ENCODE data around the gene NMUR2. TPM values are rescaled to one million over a fixed set of nuclear protein-coding genes. Genes with fewer than 3 reads are reported as not detected.

NMUR2 gene
- total and polyA plus RNA-seq, 2 experiments from 2014 or later, result not detected

DNA sequence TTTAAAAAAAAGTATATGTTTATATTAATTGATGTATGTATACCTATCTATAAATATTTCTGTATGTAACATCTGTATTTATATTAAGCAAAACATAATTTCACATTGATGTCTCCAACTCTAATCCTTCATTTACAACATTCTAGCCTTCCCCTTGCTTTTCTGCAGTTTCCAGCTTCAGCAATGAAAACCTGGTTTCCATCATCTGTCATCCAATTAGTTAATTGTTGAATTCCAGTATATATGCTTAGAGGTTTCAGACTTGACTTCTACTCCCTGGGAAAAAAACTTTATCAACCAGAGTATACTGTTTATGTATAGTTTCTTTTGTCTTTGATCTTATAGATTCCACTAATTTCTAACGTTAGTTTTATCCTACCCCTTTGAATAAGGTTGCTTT lies 38.4 kb downstream of the NMUR2 start (continued):
- TF ChIP-seq, protein P1, sequence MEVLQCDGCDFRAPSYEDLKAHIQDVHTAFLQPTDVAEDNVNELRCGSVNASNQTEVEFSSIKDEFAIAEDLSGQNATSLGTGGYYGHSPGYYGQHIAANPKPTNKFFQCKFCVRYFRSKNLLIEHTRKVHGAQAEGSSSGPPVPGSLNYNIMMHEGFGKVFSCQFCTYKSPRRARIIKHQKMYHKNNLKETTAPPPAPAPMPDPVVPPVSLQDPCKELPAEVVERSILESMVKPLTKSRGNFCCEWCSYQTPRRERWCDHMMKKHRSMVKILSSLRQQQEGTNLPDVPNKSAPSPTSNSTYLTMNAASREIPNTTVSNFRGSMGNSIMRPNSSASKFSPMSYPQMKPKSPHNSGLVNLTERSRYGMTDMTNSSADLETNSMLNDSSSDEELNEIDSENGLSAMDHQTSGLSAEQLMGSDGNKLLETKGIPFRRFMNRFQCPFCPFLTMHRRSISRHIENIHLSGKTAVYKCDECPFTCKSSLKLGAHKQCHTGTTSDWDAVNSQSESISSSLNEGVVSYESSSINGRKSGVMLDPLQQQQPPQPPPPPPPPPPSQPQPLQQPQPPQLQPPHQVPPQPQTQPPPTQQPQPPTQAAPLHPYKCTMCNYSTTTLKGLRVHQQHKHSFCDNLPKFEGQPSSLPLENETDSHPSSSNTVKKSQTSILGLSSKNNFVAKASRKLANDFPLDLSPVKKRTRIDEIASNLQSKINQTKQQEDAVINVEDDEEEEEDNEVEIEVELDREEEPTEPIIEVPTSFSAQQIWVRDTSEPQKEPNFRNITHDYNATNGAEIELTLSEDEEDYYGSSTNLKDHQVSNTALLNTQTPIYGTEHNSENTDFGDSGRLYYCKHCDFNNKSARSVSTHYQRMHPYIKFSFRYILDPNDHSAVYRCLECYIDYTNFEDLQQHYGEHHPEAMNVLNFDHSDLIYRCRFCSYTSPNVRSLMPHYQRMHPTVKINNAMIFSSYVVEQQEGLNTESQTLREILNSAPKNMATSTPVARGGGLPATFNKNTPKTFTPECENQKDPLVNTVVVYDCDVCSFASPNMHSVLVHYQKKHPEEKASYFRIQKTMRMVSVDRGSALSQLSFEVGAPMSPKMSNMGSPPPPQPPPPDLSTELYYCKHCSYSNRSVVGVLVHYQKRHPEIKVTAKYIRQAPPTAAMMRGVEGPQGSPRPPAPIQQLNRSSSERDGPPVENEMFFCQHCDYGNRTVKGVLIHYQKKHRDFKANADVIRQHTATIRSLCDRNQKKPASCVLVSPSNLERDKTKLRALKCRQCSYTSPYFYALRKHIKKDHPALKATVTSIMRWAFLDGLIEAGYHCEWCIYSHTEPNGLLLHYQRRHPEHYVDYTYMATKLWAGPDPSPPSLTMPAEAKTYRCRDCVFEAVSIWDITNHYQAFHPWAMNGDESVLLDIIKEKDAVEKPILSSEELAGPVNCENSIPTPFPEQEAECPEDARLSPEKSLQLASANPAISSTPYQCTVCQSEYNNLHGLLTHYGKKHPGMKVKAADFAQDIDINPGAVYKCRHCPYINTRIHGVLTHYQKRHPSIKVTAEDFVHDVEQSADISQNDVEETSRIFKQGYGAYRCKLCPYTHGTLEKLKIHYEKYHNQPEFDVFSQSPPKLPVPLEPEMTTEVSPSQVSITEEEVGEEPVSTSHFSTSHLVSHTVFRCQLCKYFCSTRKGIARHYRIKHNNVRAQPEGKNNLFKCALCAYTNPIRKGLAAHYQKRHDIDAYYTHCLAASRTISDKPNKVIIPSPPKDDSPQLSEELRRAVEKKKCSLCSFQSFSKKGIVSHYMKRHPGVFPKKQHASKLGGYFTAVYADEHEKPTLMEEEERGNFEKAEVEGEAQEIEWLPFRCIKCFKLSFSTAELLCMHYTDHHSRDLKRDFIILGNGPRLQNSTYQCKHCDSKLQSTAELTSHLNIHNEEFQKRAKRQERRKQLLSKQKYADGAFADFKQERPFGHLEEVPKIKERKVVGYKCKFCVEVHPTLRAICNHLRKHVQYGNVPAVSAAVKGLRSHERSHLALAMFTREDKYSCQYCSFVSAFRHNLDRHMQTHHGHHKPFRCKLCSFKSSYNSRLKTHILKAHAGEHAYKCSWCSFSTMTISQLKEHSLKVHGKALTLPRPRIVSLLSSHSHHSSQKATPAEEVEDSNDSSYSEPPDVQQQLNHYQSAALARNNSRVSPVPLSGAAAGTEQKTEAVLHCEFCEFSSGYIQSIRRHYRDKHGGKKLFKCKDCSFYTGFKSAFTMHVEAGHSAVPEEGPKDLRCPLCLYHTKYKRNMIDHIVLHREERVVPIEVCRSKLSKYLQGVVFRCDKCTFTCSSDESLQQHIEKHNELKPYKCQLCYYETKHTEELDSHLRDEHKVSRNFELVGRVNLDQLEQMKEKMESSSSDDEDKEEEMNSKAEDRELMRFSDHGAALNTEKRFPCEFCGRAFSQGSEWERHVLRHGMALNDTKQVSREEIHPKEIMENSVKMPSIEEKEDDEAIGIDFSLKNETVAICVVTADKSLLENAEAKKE (CRISPR knock-in tag; IDR thresholded peaks at IDR 0.05), result no peak

DNA sequence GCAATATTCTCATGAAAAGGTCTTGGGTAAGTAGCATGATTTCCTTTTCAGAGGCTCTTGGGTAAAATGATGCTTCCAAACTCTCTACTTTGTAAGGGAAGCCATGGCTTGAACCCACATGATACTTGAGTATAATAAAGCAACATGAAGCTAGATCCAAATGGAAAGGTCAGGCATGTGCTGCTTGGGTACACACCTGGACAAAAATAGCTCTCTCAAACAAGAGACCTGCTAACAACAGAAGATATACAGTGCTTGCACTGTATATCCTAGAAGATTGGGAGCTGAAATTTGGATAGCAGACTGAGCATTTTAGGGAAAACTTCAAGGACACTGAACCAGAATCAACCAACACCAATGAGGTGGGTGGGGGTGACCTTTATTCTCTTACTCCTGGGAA lies 40.2 kb downstream of the NMUR2 start:
- H3K4me3 Mint-ChIP-seq, result no peak overlapping the region
- ATAC-seq (no peak), DNase-seq (ENCODE audit: low spot score) (no peak)
- H3K4me3 ChIP-seq, result no peak overlapping the region
- H3K27me3 Mint-ChIP-seq (ENCODE audit: insufficient read depth, low read depth, poor library complexity), result peaks cover 2% of the 10 kb centered on the region
- H3K36me3 Mint-ChIP-seq (ENCODE audit: low read depth), result no peaks in the 10 kb centered on the region
- no peak overlapping the region for H3K4me2 ChIP-seq
- H3K4me1 ChIP-seq (ENCODE audit: insufficient read depth), result no peaks in the 10 kb centered on the region
- H3K4me1 Mint-ChIP-seq, result no peaks in the 10 kb centered on the region
- no peak overlapping the region for H3K27ac ChIP-seq (ENCODE audit: low read depth)
- no peaks in the 10 kb centered on the region for H3K36me3 ChIP-seq (ENCODE audit: insufficient read depth)
- H3K27ac Mint-ChIP-seq, result no peak overlapping the region
- H3K9me3 Mint-ChIP-seq, result no peaks in the 10 kb centered on the region
- H3K27me3 ChIP-seq (ENCODE audit: insufficient read depth), result no peaks in the 10 kb centered on the region
- H3K9me2 ChIP-seq (ENCODE audit: insufficient read depth), result peaks cover 5% of the 10 kb centered on the region; the same call in 1 of the 2 replicates
- no peaks in the 10 kb centered on the region for H4K20me1 ChIP-seq (replicated peaks; ENCODE audit: insufficient read depth)
- H3K79me2 ChIP-seq (replicated peaks; ENCODE audit: insufficient read depth), result no peaks in the 10 kb centered on the region
- no peaks in the 10 kb centered on the region for H3F3A ChIP-seq (replicated peaks; ENCODE audit: low read depth)
- H2AFZ ChIP-seq, result no peak overlapping the region
- TF ChIP-seq, protein P2, sequence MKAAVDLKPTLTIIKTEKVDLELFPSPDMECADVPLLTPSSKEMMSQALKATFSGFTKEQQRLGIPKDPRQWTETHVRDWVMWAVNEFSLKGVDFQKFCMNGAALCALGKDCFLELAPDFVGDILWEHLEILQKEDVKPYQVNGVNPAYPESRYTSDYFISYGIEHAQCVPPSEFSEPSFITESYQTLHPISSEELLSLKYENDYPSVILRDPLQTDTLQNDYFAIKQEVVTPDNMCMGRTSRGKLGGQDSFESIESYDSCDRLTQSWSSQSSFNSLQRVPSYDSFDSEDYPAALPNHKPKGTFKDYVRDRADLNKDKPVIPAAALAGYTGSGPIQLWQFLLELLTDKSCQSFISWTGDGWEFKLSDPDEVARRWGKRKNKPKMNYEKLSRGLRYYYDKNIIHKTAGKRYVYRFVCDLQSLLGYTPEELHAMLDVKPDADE (IDR thresholded peaks at IDR 0.05), result no peak
- TF ChIP-seq POLR2AphosphoS5 (IDR thresholded peaks at IDR 0.05; ENCODE audit: low read depth), result no peak
- TF ChIP-seq, protein P3, sequence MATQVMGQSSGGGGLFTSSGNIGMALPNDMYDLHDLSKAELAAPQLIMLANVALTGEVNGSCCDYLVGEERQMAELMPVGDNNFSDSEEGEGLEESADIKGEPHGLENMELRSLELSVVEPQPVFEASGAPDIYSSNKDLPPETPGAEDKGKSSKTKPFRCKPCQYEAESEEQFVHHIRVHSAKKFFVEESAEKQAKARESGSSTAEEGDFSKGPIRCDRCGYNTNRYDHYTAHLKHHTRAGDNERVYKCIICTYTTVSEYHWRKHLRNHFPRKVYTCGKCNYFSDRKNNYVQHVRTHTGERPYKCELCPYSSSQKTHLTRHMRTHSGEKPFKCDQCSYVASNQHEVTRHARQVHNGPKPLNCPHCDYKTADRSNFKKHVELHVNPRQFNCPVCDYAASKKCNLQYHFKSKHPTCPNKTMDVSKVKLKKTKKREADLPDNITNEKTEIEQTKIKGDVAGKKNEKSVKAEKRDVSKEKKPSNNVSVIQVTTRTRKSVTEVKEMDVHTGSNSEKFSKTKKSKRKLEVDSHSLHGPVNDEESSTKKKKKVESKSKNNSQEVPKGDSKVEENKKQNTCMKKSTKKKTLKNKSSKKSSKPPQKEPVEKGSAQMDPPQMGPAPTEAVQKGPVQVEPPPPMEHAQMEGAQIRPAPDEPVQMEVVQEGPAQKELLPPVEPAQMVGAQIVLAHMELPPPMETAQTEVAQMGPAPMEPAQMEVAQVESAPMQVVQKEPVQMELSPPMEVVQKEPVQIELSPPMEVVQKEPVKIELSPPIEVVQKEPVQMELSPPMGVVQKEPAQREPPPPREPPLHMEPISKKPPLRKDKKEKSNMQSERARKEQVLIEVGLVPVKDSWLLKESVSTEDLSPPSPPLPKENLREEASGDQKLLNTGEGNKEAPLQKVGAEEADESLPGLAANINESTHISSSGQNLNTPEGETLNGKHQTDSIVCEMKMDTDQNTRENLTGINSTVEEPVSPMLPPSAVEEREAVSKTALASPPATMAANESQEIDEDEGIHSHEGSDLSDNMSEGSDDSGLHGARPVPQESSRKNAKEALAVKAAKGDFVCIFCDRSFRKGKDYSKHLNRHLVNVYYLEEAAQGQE (IDR thresholded peaks at IDR 0.05; ENCODE audit: unreplicated experiment), result no peak
- no peak for TF ChIP-seq EZH2 (IDR thresholded peaks at IDR 0.05; ENCODE audit: low read depth, unreplicated experiment)

All from GM23338 (cell line).